IPS-15b (cell line): Measurements from ENCODE around the gene NAA16.

Source experiments
- H3K27me3 ChIP-seq: one replicate; pipeline ENCODE4 v1.6.1; 2013; ENCODE audit warnings: low read length; ENCODE audit not compliant: control insufficient read depth, insufficient read depth
- H3K36me3 ChIP-seq: one replicate; pipeline ENCODE4 v1.6.1; 2013; ENCODE audit warnings: low read length; ENCODE audit not compliant: control insufficient read depth, insufficient read depth
- H3K4me1 ChIP-seq: one replicate; pipeline ENCODE4 v1.6.1; 2013; ENCODE audit warnings: mild to moderate bottlenecking, low read length; ENCODE audit not compliant: control insufficient read depth, insufficient read depth
- H3K4me3 ChIP-seq: one replicate; pipeline ENCODE4 v1.5.1; 2013; ENCODE audit warnings: low read depth, low read length
- H3K9ac ChIP-seq: one replicate; pipeline ENCODE4 v1.6.1; 2013; ENCODE audit warnings: low read depth, mild to moderate bottlenecking, low read length
- H3K9me3 ChIP-seq: one replicate; pipeline ENCODE4 v1.6.1; 2013; ENCODE audit warnings: mild to moderate bottlenecking, low read length; ENCODE audit not compliant: control insufficient read depth, insufficient read depth

NAA16 gene

GRCh38 chr13:41402691-41403511 is 91.8 kb downstream of the NAA16 start:
- H3K4me1 ChIP-seq = no peaks in the 10 kb centered on the region
- H3K36me3 ChIP-seq = no peaks in the 10 kb centered on the region
- H3K27me3 ChIP-seq = no peaks in the 10 kb centered on the region
- no peak overlapping the region for H3K9ac ChIP-seq
- no peak overlapping the region for H3K4me3 ChIP-seq
- H3K9me3 ChIP-seq = no peaks in the 10 kb centered on the region

GRCh38 chr13:41403983-41404382 is 92.9 kb downstream of the NAA16 start:
- H3K4me1 ChIP-seq = no peaks in the 10 kb centered on the region
- H3K4me3 ChIP-seq = no peak overlapping the region
- H3K9ac ChIP-seq = no peak overlapping the region
- H3K27me3 ChIP-seq = no peaks in the 10 kb centered on the region
- no peaks in the 10 kb centered on the region for H3K9me3 ChIP-seq
- H3K36me3 ChIP-seq = no peaks in the 10 kb centered on the region

GRCh38 chr13:41405367-41405766 is 94.3 kb downstream of the NAA16 start:
- Histone ChIP-seq H3K4me1 (no peaks in the 10 kb centered on the region), H3K4me3 (no peak overlapping the region), H3K9ac (no peak overlapping the region), H3K9me3 (no peaks in the 10 kb centered on the region), H3K27me3 (no peaks in the 10 kb centered on the region), H3K36me3 (no peaks in the 10 kb centered on the region)

GRCh38 chr13:41407380-41407779 is 96.3 kb downstream of the NAA16 start:
- H3K4me1 ChIP-seq = no peaks in the 10 kb centered on the region
- no peak overlapping the region for H3K4me3 ChIP-seq
- no peaks in the 10 kb centered on the region for H3K36me3 ChIP-seq
- no peaks in the 10 kb centered on the region for H3K27me3 ChIP-seq
- no peaks in the 10 kb centered on the region for H3K9me3 ChIP-seq
- H3K9ac ChIP-seq = no peak overlapping the region

DNA sequence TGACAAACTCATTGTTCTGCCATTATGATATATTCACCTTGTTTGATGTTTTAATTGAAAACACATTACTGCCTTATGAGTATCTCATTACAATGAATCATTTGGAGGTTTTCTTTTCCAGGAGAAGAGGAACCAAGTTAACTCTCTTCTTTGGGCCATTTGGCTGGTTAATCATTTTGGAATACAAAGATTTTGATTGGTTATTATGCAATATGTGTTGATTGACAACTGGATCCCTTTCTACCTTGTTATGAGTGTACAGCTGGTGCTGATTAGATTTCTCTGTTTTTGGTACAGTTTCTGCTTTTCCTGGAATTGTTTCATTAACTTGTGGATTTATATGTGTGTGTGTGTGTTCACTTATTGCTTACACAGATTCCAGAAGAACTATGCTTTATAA is 97.1 kb downstream of the NAA16 start:
- Histone ChIP-seq H3K27me3 (no peaks in the 10 kb centered on the region), H3K9ac (no peak overlapping the region), H3K4me3 (no peak overlapping the region), H3K4me1 (no peaks in the 10 kb centered on the region), H3K9me3 (no peaks in the 10 kb centered on the region), H3K36me3 (no peaks in the 10 kb centered on the region)

DNA sequence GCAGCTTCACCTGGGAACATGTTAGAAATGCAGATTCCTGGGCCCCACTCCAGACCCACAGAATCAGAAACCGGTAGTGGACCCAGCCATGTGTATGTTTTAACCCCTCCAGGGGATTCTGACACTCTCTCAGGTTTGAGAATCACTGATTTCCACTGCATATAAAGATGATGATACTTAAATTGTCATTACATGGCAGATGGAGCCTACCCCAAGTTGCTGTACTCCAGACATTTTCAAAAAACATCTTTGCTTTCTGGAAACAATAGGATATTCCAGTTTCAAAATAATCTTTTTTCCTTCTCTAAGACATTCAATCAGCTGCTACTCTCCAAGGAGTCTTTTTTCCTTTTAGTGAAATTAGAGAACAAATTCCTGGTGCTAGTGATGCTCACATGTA is 97.7 kb downstream of the NAA16 start:
- Histone ChIP-seq H3K9me3 (no peaks in the 10 kb centered on the region), H3K36me3 (no peaks in the 10 kb centered on the region), H3K4me1 (no peaks in the 10 kb centered on the region), H3K4me3 (no peak overlapping the region), H3K27me3 (no peaks in the 10 kb centered on the region), H3K9ac (no peak overlapping the region)

DNA sequence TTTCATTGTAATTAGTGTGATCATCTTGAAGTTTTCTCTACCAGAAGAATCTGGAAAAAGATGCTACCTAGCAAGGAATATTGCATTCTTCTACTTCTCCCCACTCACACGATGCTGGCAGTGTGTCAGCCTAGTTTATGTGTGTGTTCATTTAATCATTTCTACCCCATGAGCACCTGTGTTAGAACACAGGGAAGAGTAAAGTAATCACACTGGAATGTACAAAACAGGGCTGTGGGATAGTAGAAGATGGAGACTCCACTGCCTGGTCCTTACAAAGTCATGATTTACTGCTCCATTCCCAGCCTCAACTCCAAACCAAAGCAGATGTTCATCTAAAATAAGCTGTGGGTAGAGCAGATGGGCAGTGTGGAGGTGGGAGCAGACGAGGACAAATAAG is 98.5 kb downstream of the NAA16 start:
- H3K36me3 ChIP-seq = no peaks in the 10 kb centered on the region
- no peak overlapping the region for H3K9ac ChIP-seq
- H3K9me3 ChIP-seq = no peaks in the 10 kb centered on the region
- no peak overlapping the region for H3K4me3 ChIP-seq
- no peaks in the 10 kb centered on the region for H3K27me3 ChIP-seq
- no peaks in the 10 kb centered on the region for H3K4me1 ChIP-seq

DNA sequence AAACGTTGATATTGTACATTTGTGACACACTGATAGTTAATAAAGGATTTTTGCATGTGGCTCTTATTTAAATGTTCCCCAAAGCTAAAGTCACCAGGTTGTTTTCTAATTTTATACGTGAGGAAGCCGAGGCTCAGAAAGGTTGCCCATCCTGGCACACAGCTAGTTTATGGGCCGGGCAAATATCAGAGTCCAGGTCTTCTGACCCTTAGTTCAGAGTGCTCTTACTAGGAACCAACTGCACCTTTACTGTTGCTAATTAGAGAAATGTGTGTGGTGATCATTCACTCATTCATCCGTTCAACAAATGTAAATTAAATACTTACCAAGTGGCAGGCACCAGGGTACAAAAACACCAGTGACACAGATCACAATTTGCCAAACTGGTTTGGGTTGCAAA is 100.0 kb downstream of the NAA16 start:
- Histone ChIP-seq H3K36me3 (no peaks in the 10 kb centered on the region), H3K9ac (no peak overlapping the region), H3K9me3 (no peaks in the 10 kb centered on the region), H3K27me3 (no peaks in the 10 kb centered on the region), H3K4me3 (no peak overlapping the region), H3K4me1 (no peaks in the 10 kb centered on the region)

DNA sequence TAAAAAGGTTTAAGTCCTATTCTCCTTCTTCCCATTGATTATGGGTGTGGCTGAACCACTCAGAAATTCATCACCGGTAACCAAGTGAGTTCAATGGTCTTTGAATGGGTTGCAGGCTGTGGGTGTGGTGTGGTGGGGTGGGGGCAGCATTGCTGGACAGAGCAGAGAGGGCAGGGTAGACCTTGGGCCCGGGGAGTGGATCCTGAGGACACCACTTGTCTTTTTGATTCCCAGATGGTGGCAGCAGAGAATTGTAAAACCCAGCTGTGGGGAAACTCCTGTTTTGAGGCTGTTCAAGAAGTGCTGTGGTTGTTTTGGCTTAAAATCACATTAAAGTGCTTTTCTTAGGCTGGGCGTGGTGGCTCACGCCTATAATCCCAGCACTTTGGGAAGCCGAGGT is 100.5 kb downstream of the NAA16 start:
- Histone ChIP-seq H3K36me3 (no peaks in the 10 kb centered on the region), H3K9me3 (no peaks in the 10 kb centered on the region), H3K27me3 (no peaks in the 10 kb centered on the region), H3K4me3 (no peak overlapping the region), H3K4me1 (no peaks in the 10 kb centered on the region), H3K9ac (no peak overlapping the region)

GRCh38 chr13:41413872-41414271 is 102.8 kb downstream of the NAA16 start:
- no peaks in the 10 kb centered on the region for H3K27me3 ChIP-seq
- no peaks in the 10 kb centered on the region for H3K36me3 ChIP-seq
- no peaks in the 10 kb centered on the region for H3K9me3 ChIP-seq
- no peak overlapping the region for H3K9ac ChIP-seq
- no peaks in the 10 kb centered on the region for H3K4me1 ChIP-seq
- no peak overlapping the region for H3K4me3 ChIP-seq

DNA sequence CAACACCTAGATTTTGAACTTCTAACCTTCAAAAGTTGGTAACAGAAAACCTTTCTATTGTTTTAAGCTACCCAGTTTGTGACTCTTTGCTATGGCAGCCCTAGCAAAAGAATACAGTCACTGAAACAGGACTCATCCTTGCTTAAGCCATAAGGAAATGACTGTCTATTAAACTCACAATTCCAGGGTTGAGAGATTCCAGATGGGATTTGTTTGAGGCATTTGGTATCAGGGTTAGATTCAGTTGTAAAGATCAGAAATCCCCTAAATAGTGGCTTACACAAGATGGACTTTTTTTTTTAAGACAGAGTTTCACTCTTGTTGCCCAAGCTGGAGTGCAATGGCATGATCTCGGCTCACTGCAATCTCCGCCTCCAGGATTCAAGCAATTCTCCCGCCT is 105.2 kb downstream of the NAA16 start:
- H3K9ac ChIP-seq = no peak overlapping the region
- H3K36me3 ChIP-seq = no peaks in the 10 kb centered on the region
- H3K4me3 ChIP-seq = no peak overlapping the region
- H3K27me3 ChIP-seq = no peaks in the 10 kb centered on the region
- no peaks in the 10 kb centered on the region for H3K4me1 ChIP-seq
- no peaks in the 10 kb centered on the region for H3K9me3 ChIP-seq

DNA sequence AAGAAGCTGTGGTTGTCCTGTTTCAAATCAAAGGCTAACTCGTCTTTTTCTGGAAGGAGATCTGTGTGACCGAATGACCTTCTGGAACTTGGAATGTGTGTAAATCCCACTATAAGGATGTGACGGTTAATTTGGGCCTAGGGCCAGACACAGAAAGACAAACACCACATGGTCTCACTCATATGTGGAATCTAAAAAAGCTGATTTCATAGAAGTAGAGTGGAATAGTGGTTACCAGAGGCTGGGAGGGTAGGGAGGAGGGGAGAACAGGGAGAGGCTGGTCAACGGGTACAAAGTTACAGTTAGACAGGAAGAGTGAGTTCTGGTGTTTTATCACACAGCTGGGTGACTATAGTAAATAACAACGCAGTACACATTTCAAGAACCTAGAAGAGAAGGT is 107.0 kb downstream of the NAA16 start:
- Histone ChIP-seq H3K36me3 (no peaks in the 10 kb centered on the region), H3K9ac (no peak overlapping the region), H3K27me3 (no peaks in the 10 kb centered on the region), H3K4me3 (no peak overlapping the region), H3K4me1 (no peaks in the 10 kb centered on the region), H3K9me3 (no peaks in the 10 kb centered on the region)
